ENCODE measurements around the gene SPATA31C2.
"Not testable (repeated sequence)": the region's sequence is repeated elsewhere in the genome, so short reads cannot be mapped to it uniquely, and the experiment has no call there.

The SPATA31C2 gene

DNA sequence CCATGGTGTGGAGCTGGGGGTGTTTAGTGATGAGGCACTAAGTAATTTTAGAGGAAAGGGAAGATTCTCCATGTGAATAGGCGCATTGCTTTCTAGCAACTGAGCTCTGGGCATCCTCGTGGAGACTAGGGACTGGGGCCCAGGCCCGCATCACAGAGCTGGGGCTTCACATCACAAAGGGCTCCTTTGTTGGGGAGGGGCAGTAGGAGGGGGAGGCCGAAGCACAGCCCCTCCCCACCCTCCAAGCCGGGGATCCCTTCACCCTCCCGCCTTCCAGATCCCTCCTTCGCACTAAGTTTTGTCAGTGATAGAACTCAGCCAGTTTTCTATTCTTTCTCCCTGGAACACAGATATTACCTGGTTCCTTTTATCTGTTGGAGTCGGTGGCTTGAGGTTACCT lies at the start of gene SPATA31C2:
Gene SPATA31C2, minus strand, starts transcription at position 101 of the 400 bp plus-strand sequence. Its CDS starts 29 bp downstream, at position 72.
- DNase-seq (ENCODE audit: low read depth in 3 of 3), result not testable (repeated sequence)

DNA sequence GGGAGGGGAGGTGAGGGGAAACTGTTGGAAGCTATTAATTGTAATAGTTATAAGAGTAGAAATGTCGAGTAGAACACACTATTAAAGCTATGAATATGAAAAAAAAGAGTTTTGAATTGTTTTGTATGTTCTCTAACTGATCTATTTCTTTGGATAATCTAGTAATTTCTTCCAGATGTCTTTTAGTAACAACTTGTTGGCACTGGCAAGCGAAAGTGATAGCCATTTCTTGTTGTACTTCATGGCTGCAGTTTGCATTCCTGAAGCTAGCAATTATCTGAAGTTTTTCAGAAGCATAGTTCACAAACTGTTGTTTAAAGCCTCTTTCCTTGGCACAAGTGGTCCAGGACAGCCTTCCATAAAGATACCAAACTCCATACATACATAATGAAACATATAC lies 49.4 kb upstream of the SPATA31C2 start:
- DNase-seq (ENCODE audit: low read depth in 3 of 3), result no peak

DNA sequence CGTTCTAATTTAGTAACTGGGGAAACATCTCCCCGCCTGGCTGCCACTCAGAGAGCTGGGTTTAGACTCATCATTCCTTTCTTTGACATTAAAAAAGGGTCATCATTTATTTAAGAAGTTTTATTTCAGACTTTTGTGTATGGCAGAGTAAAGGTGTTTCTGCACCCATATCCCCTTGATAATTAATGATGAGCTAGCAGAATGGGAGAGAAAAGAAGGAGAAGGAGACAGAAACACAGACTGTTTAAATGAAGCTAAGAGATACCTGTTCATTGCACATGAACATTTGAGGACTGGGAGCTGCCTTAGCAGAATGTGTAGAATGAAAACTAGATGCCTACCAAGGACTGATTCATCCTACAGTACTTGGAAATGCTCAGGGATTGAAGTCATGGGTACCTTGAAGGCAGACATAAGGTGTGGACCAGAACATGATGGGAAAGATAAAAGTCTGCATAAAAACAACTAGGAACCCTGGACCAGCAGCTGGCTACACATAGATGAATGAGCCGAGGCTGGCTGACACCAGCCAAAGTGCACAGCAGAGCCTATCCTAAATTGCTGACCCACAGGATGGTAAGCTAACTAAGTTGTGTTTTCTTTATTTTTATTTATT lies 48.3 kb upstream of the SPATA31C2 start:
- no peak for DNase-seq (ENCODE audit: low read depth in 3 of 3)

DNA sequence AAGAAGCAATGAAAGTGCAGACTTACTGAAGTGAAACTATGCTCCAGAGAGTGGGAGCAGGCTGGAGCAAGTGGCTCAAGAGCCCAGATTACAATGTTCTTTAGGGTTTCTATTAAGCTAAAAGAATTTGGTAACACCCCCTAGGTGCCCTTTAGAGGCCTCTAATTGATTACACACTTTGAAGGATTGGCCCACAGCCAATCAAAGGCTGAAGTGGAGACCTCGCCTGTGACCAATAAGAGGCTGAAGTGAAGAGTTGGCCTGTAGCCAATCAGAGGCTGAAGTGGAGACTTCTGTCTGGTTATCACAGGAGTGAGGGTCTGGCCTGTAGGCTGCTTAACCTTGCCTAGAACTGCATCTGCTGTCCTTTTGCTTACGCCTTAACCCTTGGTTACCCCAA lies 46.7 kb upstream of the SPATA31C2 start:
- DNase-seq (ENCODE audit: low read depth in 3 of 3), result no peak

DNA sequence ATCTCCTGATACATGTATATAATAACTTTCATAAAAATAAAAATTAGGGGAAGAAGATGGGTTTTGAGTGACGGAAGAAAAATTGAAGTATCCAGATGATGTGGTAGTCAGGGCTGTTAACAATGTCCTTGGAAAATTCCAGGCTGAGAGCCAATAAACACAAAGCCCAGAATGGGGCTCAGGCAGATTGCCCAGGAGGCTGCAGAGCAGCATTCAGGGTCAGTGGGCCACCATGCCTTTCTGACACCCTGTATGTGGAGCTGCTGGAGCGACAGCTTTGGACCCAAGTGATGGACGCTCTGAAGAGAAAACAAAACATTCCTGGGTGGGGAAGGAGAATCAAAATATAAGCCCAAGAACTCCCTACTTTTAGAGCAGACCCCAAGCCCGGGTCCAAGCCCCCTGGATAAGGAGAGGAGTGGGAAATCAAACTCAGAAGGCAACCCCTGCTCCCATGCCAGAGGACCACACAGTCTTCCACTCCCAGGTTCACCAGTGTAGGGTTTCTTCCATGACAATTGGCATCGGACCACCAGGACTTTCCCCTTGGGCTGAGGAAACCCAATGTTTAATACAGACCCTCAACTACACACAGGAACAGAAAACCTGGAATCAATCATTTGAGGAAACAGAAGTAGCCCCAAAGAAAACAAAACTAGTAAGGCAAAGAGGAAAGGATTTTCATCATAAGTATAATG lies 45.7 kb upstream of the SPATA31C2 start:
- no peak for DNase-seq (ENCODE audit: low read depth in 3 of 3)

DNA sequence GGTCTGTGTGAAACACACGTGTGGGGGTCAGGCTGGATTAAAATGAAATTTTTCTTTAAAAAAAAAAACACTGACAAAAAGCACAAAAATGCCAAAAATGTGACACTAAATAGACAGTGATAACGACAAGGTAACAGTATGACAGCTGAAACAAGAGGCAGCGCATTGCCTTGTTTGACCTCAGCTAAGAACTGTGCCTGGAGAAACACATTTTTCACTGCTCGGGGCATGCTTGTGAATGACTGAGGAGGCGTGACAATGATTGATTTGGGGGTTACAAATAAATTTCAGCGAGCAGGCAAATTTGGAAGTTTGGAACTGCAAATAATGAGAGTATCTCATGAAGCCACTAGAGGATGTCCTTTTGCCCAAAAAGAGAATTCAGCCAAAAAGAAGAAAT lies 44.2 kb upstream of the SPATA31C2 start:
- no peak for DNase-seq (ENCODE audit: low read depth in 3 of 3)

DNA sequence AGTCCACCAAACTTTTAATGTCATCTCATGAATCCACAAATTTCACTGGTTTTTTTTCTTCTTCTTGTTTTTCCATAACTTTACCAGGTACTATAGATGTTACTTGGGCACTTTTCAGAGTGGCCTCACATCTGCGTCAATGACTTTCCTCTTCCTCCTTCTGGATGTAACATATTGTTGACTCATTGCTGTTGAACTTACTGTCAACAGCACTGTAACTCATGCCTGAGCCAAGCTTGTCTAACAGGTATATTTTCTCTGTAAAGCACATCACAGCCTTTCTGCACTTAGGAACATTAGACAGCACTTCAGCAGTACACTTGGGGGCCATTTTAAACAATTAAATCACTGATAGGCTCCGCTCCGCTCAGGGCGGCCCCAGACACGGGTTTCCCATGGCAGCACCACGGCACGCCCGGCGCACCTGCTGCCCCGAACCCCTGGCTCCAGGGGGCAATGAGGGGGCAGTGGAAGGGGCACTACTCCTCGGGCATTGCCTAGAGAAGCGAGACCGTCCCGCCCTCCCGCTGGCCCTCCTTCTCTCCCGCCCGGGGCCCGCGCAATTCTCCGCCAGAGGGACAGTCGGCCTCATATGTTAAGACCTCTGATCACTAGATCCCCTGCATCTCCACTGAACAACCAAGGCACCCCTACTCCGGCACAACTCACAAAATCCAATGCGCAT lies 41.9 kb upstream of the SPATA31C2 start:
- no peak for DNase-seq (ENCODE audit: low read depth in 3 of 3)

DNA sequence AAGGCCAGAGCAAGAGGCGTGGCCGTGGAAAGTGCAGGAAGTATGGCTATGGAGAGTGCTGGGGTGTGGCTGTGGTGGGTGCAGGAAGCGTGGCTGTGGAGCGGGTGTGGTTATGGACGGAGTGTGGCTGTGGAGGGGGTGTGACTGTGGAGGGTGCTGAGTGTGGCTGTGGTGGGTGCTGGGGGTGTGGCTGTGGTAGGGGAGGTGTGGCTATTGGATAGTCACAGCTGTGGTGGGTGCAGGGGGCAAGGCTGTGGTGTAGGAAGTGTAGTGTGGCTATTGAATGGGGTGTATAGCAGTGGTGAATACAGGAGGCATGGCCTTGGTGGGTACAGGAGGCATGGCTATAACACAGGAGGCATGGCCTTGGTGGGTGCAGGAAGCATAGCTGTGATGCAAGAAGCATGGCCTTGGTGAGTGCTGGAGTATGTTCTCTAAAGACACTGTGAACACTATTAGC lies 40.8 kb upstream of the SPATA31C2 start:
- DNase-seq (ENCODE audit: low read depth in 3 of 3), result no peak

DNA sequence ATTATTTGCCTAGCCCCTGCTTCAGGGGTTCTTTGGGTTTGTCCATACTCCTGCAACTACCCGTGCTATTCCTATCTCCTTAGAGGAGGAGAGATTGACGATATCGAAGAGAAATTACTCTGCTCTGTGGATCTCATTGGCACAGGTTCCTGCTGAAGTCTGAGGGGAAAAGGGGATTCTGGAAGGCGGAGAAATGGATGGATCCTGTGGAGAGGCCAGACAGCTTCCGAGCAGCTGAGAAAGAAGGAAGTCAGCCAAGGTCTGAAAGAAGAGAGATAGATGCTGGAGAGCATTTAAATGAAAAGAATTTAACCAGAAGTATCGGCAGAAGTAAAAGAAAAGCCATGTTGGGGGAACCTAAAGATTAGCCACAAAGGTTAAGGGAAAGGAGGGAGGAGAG lies 40.4 kb upstream of the SPATA31C2 start:
- no peak for DNase-seq (ENCODE audit: low read depth in 3 of 3)

DNA sequence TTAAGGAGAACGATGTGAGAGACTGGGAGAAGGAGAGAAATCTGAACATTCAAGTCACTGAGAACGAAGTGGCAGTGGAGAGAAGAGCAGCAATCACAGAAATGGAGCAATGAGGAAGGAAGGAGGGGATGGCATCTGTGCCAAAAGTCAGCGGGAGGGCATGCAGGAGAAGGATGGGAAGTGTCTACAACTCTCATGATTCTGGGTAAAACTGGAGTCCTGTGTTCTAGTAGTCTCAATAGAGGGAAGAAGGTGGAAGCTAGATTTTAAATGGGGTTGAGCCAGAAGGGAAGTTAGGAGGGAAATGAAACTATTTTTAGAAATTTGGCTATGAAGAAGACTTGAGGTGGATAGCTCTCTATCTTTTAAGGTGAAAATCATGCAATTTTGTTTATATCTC lies 39.1 kb upstream of the SPATA31C2 start:
- no peak for DNase-seq (ENCODE audit: low read depth in 3 of 3)

DNA sequence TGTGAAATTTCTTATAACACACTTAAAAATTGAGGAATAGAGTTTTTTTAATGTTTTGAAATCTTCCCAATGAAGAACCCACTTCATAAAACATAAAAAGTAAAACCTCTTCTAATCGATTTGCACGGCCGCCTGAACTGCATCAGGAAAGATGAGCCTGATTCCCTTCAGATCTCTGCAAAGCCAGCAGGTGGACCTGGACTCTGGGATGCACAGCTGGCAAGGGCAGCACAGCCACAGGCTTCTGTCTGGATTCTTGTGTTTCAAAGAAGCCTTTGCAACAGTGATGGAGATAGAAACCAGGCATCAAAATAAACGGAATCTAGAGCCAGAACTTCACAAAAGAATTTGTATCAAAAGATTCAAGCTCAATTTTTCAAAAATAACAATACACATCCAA lies 36.0 kb upstream of the SPATA31C2 start:
- no peak for DNase-seq (ENCODE audit: low read depth in 3 of 3)

DNA sequence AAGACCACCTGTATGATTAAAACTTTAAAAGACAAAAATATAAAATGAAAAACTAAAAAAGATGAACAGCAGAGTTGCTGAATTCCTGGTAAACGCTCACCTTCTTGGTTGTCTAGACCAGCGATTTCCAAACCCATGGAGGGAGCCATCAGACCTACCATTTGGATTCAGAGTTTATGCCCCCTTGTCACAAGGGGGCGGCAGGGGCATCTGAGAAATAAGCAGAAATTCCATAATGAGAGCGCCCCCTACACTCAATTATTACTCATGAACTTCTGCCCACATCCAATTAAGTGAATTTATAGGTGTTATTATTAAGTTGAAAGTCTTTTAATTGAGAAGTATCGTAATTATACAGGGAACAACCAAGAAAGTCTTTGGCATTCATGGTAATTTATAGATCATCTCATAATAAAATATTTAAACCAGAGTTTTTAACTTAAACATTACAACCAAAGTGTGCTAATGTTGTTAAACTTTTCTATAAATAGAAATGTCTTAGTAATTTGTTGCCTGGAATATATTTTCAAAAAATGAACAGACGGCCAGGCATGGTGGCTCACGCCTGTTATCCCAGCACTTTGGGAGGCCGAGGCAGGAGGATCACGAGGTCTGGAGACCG lies 35.2 kb upstream of the SPATA31C2 start:
- DNase-seq (ENCODE audit: low read depth in 3 of 3), result peak; percentile 18 to 38 (median 34)

DNA sequence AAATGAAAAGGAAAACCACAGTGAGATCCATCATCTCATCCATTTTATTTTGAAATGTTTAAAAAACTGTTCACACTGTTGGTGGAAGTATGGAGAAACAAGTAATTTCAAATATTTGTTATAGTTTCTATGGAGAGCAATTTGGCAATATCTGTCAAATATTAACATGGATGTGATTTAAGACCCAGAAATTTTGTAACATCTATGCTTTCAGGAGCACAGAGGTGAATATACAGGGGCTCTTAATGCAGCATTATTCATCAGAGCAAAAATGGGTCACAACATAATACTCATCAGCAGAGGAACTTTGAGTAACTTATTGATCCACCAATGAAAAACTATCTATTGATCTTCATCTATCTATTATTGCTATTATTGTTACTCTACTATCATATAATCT lies 31.4 kb upstream of the SPATA31C2 start:
- DNase-seq (ENCODE audit: low read depth in 3 of 3), result no peak

DNA sequence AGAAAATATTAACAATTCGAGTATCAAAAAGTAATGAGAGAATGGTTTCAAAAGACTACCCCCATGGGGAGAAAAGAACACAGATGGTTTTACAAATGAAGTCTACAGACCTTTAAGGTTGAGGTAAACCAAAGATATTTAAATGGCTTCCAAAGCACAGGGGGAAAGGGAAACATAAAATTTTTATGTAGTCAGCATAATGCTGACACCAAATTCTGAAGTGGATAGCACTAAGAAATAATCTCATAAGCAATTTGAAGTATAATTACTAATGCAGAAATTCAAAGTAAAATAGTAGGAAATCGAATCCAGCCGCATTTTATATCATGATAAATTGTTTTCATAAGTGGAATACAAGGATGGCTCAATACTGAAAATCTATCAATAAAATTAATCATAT lies 30.3 kb upstream of the SPATA31C2 start:
- no peak for DNase-seq (ENCODE audit: low read depth in 3 of 3)

DNA sequence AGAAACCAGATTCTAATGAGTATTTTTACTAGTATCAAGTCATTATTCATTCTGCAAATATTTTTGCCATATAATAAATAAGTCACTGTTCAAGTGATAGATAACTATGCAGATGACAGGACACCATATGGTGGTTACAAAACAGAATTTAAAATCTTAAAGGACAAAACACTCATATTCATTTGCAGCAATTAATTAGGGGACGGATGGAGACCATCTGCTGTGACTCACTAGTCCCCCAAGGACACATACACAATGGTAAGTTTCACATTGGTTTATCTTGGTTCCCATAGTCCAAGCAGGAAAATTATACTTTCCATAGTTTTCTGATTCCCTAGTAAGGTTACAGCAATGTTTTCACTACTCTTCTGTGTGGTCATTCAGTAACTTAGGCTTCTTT lies 28.4 kb upstream of the SPATA31C2 start:
- DNase-seq (ENCODE audit: low read depth in 3 of 3), result no peak

DNA sequence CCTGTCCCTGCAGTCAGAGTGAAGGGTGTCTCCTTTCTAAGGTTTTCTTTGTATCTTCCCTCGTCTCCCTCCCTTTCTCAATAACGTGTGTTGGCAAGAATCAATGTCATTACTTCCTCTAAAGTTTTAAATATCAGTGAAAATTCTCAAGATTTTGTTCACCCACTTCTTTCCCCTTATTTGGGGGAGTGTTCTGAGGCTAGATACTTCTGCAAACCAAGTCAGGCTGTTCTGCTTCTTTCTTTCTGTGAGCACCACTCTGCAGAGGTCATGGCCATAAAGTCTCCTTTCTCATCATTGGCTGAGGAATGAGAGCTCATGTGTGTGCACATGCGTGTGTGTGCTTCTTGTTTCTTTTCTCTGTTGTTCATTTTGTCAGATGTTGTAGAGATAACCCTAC lies 26.6 kb upstream of the SPATA31C2 start:
- no peak for DNase-seq (ENCODE audit: low read depth in 3 of 3)

DNA sequence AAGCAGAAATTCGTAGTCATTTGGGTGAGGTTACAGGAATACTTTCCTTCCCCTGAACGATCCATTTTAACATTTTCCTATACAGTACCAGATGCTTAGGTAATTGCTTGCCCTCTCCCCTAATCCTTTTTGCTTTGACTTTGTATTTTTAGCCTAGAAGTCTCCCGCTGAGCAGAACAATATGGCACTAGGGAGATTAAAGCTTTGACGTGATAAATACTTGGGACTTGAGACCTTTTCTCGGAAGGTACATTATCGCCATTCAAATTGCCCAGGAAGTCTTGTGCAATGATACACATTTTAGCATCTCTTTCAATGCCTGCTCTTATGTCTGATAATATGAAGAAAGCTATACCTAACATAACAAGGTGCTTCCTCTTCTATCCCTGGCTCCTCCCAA lies 22.9 kb upstream of the SPATA31C2 start:
- DNase-seq (ENCODE audit: low read depth in 3 of 3), result no peak

DNA sequence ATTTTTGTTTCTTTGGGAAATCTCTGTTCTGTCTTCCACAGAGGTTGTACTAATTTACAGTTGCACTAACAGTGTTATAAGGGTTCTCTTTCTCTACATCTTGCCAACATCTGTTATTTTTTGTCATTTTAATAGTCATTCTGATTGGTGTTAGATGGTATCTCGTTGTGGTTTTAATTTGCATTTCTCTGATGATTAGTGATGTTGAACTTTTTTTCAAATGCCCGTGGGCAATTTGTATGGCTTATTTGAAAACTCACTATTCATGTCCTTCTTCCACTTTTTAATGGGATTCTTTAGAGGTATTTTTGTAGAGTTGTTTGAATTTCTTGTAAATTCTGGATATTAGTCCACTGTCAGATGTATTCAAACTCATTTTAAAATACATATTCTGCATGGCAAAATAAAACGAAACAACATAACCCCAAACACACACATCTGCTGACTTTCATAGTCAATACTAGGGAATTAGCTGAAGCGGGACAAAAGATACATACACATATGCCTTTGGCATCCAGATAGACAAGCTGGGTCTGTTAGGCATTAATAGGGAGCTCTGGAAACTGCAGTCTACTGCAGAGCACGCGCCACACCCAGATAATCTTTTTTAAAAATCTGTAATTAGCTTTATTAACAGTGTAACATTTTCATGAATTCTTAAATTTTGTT lies 5.8 kb upstream of the SPATA31C2 start:
- DNase-seq (ENCODE audit: low read depth in 3 of 3), result no peak

DNA sequence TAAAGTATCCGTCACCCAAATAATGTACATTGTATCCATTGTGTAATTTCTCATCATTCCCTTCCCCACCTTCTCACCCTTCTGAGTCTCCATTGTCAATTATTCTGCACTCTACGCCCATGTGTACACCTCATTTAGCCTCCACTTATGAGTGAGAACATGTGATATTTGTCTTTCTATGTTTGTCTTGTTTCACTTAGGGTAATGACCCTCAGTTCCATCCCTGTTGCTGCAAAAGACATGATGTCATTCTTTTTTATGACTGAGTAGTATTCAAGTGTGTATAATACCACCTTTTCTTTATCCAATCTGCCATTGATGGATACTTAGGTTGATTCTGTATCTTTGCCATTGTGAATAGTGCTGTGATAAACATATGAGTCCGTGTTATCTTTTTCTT lies 4.9 kb upstream of the SPATA31C2 start:
- DNase-seq (ENCODE audit: low read depth in 3 of 3), result no peak

DNA sequence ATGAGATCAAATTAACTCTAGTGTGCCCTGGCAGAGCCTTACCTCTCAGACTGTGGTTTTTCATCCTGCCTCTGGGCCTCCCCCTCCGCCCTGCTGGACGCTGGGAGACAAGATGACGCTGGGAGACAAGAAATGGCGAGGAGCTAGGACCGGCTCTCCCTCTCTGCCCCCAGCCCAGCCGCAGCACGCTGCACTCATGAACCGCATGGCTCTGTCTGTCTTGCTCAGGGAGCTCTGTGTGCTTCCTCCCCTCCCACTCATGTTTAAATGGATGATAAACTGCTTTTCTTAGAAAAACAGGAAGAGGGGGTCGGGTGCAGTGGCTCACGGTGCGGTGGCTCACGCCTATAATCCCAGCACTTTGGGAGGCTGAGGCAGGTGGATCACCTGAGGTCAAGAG lies 4.7 kb downstream of the SPATA31C2 start:
- peak in 1 of 3 experiments; percentile 5 for DNase-seq (ENCODE audit: low read depth in 3 of 3)

DNA sequence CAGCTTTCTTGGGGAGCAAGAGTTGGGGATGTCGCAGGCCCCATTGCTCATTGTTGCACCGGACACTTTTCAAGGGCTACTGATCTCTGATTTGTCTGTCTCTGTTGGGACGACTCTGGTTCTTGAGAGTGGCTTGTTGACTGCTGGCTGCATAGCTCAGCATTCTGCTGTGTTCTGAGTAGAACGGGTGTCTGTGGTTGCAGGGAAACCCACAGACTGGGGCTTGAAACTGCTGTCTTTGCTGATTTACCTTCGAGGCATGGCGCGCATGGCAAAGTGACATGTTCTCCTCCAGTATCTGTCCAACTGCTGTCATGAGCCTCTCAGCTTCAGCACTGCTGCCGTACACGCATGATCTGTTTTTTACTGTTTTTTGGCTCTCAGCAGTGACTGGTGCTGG lies 8.7 kb downstream of the SPATA31C2 start:
- DNase-seq (ENCODE audit: low read depth in 3 of 3), result not testable (repeated sequence)

DNA sequence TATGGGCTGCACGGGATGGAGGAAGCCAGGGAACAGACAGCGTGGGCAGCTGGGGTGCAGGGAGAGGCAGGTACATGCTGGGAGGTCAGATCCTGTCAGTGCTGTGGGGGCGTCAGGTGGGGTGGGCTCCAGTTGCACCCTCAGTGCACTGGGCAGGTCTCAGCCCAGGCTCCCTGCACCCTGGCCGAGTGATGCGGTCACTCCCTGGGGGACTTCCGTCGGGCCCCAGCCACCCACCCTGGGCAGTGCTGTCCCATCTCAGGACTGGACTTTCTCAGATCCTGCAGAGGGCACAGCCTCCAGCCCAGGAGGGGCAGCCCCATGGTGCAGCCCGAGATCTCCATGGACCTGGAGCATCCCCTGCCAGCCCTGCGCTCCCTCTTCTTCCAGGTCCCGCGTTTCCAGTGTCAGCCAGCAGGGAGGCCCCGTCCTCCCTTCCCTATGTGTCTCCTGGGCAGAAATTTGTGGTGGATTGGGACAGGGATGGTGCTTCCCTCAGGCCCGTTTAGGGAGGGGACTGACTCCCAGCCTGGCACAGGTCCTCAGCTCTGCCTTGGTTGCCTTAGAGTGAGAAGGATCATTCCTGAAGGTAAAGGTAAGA lies 10.5 kb downstream of the SPATA31C2 start:
- not testable (repeated sequence) for DNase-seq (ENCODE audit: low read depth in 3 of 3)
